ENCODE data around the gene C2. TPM values are rescaled to one million over a fixed set of nuclear protein-coding genes. Genes with fewer than 3 reads are reported as not detected.
"Not testable (repeated sequence)": the region's sequence is repeated elsewhere in the genome, so short reads cannot be mapped to it uniquely, and the experiment has no call there.

Gene C2
- polyA plus RNA-seq, 4 donors: 7.4 to 58.7 (median 21.3) TPM

DNA sequence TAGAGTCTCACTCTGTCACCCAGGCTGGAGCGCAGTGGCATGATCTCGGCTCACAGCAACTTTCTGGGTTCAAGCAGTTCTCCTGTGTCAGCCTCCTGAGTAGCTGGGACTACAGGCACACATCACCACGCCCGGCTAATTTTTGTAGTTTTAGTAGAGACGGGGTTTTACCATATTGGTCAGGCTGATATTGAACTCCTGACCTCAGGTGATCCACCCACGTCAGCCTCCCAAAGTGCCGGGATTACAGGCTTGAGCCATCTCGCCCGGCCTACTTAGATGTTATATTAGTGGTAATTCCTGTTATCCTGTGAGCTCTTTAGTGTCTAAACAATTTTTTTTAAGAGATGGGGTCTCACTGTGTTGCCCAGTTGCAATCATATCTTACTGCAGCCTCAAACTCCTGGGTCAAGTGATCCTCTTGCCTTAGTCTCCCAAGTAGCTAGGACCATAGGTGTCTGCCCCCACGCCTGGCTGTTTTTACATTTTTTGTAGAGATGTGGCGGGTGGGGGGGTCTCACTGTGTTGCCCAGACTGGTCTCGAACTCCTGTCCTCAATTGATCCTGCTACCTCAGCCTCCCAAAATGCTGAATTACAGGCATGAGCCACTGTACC is 50.4 kb downstream of the C2 start:
- FAIRE-seq: no peak
- H3K27ac ChIP-seq (ENCODE audit: low read depth in 1 of 3, low read length in 2 of 3): no peak overlapping the region
- H3K27me3 ChIP-seq (ENCODE audit: control insufficient read depth in 3 of 3, insufficient read depth in 3 of 3, low read length in 3 of 3): no peaks in the 10 kb centered on the region
- peaks cover 0 to 11% (median 3%) of the 10 kb centered on the region in 3 donors for H3K4me1 ChIP-seq (ENCODE audit: control insufficient read depth in 3 of 3, insufficient read depth in 2 of 3, low read depth in 1 of 3, low read length in 2 of 3)
- WGBS, 3 donors: 93 to 96% (median 96%) methylated on average over 12 of the region's 12 CpGs
- peaks cover 0 to 3% of the 10 kb centered on the region in 2 donors for H3K9me3 ChIP-seq (ENCODE audit: control insufficient read depth in 2 of 2, insufficient read depth in 1 of 2, low read depth in 1 of 2, low read length in 1 of 2)
- DNase-seq: no peak
- H3K4me3 ChIP-seq (ENCODE audit: low read depth in 1 of 3, low read length in 3 of 3): no peak overlapping the region
- peaks cover 0 to 28% (median 0%) of the 10 kb centered on the region in 3 donors for H3K36me3 ChIP-seq (ENCODE audit: control insufficient read depth in 3 of 3, insufficient read depth in 2 of 3, low read depth in 1 of 3, low read length in 3 of 3)

DNA sequence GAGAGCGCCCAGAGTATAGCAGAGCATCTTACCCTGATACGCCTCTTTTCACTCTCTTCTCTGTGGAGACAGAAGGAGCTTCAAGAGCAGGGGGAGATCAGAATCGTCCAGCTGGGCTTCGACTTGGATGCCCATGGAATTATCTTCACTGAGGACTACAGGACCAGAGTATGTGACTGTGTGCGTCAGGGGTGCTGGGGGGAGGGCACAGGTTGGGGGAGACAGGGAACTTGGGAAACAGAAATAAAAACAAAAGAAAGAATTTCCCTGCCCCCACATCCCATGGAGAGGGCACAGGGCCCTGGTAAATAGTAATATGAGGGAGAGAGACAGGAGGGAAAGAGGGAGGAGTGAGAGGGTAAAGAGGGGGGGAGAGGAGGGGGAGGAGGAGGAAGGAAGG is 51.3 kb downstream of the C2 start:
- Histone ChIP-seq H3K9me3 (ENCODE audit: control insufficient read depth in 2 of 2, insufficient read depth in 1 of 2, low read depth in 1 of 2, low read length in 1 of 2) (peaks cover 0 to 3% of the 10 kb centered on the region in 2 donors), H3K27me3 (ENCODE audit: control insufficient read depth in 3 of 3, insufficient read depth in 3 of 3, low read length in 3 of 3) (no peaks in the 10 kb centered on the region), H3K27ac (ENCODE audit: low read depth in 1 of 3, low read length in 2 of 3) (no peak overlapping the region), H3K36me3 (ENCODE audit: control insufficient read depth in 3 of 3, insufficient read depth in 2 of 3, low read depth in 1 of 3, low read length in 3 of 3) (peaks cover 0 to 27% (median 0%) of the 10 kb centered on the region in 3 donors), H3K4me3 (ENCODE audit: low read depth in 1 of 3, low read length in 3 of 3) (no peak overlapping the region), H3K4me1 (ENCODE audit: control insufficient read depth in 3 of 3, insufficient read depth in 2 of 3, low read depth in 1 of 3, low read length in 2 of 3) (peaks cover 0 to 2% (median 0%) of the 10 kb centered on the region in 3 donors)
- no peak for DNase-seq
- WGBS, 3 donors: 88 to 98% (median 89%) methylated on average over 5 of the region's 5 CpGs
- FAIRE-seq: no peak

DNA sequence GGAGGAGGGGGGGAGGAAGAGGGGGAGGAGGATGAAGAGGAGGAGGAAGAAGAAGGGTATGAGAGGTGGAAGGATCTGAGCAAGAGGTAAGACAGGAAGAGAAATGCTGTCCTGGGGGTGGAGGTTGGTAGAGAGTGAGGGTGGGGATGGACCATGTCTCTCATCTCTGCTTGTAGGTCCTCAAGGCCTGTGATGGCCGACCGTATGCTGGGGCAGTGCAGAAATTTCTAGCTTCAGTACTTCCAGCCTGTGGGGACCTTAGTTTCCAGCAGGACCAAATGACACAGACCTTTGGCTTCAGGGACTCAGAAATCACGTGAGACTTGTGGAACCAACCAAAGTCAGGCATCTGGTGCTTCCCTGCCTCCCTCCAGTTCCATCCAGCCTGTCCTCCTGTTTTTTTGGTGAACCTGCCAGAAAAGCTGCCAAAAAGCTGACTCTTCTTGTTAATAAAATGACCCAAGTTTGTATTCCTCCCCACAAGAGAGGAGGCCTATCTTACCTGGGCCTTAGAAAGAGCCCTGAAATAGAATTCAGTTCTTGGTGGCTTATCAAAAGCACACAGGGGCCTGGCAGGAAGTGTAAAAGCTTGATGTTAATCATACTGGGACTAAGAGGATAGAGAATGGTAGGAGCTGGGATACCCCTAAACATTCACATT is 51.9 kb downstream of the C2 start:
- H3K36me3 ChIP-seq (ENCODE audit: control insufficient read depth in 3 of 3, insufficient read depth in 2 of 3, low read depth in 1 of 3, low read length in 3 of 3): peaks cover 0 to 25% (median 0%) of the 10 kb centered on the region in 3 donors
- H3K9me3 ChIP-seq (ENCODE audit: control insufficient read depth in 2 of 2, insufficient read depth in 1 of 2, low read depth in 1 of 2, low read length in 1 of 2): peaks cover 0 to 3% of the 10 kb centered on the region in 2 donors
- no peak overlapping the region for H3K4me3 ChIP-seq (ENCODE audit: low read depth in 1 of 3, low read length in 3 of 3)
- no peak for DNase-seq
- WGBS, 3 donors: 87 to 94% (median 94%) methylated on average over 3 of the region's 3 CpGs
- no peak overlapping the region for H3K27ac ChIP-seq (ENCODE audit: low read depth in 1 of 3, low read length in 2 of 3)
- no peak for FAIRE-seq
- H3K4me1 ChIP-seq (ENCODE audit: control insufficient read depth in 3 of 3, insufficient read depth in 2 of 3, low read depth in 1 of 3, low read length in 2 of 3): no peaks in the 10 kb centered on the region
- H3K27me3 ChIP-seq (ENCODE audit: control insufficient read depth in 3 of 3, insufficient read depth in 3 of 3, low read length in 3 of 3): no peaks in the 10 kb centered on the region

DNA sequence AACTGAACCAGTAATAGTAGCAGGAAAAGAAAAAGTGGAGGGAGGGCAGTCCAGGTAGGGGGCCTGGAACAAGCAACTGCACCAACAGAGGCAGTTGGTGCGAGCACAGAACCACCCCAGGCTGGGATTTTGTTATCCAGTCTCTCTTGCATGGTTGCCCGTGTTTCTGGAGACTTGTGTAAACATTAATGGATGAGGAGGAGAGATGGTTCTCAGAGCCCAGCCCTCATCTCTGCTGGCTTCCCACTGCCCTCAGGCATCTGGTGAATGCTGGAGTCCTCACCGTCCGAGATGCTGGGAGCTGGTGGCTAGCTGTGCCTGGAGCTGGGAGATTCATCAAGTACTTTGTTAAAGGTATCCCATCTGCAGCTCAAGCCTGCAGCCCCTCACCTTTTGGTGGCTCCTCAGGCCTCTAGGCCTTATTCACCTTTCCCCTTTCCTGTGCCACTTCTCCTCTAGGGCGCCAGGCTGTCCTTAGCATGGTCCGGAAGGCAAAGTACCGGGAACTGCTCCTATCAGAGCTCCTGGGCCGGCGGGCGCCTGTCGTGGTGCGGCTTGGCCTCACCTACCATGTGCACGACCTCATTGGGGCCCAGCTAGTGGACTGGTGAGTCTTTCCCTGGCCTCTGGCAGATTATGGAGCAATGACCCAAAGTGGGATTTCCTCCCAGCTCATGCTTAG is 52.8 kb downstream of the C2 start:
- H3K9me3 ChIP-seq (ENCODE audit: control insufficient read depth in 2 of 2, insufficient read depth in 1 of 2, low read depth in 1 of 2, low read length in 1 of 2); H3K27me3 ChIP-seq (ENCODE audit: control insufficient read depth in 3 of 3, insufficient read depth in 3 of 3, low read length in 3 of 3); H3K4me3 ChIP-seq (ENCODE audit: low read depth in 1 of 3, low read length in 3 of 3); FAIRE-seq; H3K4me1 ChIP-seq (ENCODE audit: control insufficient read depth in 3 of 3, insufficient read depth in 2 of 3, low read depth in 1 of 3, low read length in 2 of 3); DNase-seq; H3K27ac ChIP-seq (ENCODE audit: low read depth in 1 of 3, low read length in 2 of 3): not testable (repeated sequence)
- H3K36me3 ChIP-seq (ENCODE audit: control insufficient read depth in 3 of 3, insufficient read depth in 2 of 3, low read depth in 1 of 3, low read length in 3 of 3): peaks cover 0 to 19% (median 0%) of the 10 kb centered on the region in 3 donors
- WGBS, 3 donors: 90 to 92% (median 91%) methylated on average over 11 to 13 of the region's 13 CpGs

DNA sequence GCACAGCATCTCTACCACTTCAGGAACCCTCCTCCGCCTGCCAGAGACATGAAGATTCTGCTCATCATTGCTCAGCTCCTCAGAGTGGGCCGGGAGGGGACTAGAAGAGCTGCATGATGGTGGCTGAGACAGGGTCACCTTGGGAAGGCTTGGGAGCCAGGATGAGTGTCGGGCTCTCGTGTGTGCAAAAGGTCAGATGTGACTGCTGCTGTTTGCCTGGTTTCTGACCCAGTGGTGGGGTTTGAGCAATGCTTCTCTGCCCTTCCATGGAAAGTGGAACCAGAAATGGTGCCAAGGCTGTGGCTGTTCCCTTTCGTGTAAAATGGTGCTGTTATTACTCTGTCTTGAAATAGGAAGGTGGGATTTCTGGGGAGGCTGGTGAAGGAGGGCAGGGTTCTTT is 53.5 kb downstream of the C2 start:
- FAIRE-seq; H3K4me3 ChIP-seq (ENCODE audit: low read depth in 1 of 3, low read length in 3 of 3); H3K9me3 ChIP-seq (ENCODE audit: control insufficient read depth in 2 of 2, insufficient read depth in 1 of 2, low read depth in 1 of 2, low read length in 1 of 2); H3K4me1 ChIP-seq (ENCODE audit: control insufficient read depth in 3 of 3, insufficient read depth in 2 of 3, low read depth in 1 of 3, low read length in 2 of 3); H3K27me3 ChIP-seq (ENCODE audit: control insufficient read depth in 3 of 3, insufficient read depth in 3 of 3, low read length in 3 of 3); H3K27ac ChIP-seq (ENCODE audit: low read depth in 1 of 3, low read length in 2 of 3); DNase-seq: not testable (repeated sequence)
- H3K36me3 ChIP-seq (ENCODE audit: control insufficient read depth in 3 of 3, insufficient read depth in 2 of 3, low read depth in 1 of 3, low read length in 3 of 3): peaks cover 0 to 19% (median 0%) of the 10 kb centered on the region in 3 donors
- WGBS, 3 donors: no CpG with 5 or more reads among the region's 5 CpGs

DNA sequence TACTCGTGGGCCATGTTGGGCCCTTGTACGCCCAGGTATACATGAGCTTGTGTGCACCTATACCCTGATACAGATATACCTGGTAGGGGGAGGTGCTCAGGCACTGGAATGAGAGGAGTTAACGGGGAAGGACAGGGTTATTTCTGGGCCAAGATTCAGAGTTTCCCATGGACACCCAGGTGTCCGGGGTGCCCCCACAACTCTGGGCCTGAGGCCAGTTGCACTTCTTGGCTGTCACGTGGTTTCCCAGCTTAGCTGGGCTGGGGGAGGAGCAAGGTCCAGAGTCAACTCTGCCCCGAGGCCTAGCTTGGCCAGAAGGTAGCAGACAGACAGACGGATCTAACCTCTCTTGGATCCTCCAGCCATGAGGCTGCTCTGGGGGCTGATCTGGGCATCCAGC is 54.2 kb downstream of the C2 start, which contains the start of gene C4A:
Gene C4A, plus strand, starts transcription at position 314 of the 400 bp plus-strand sequence. Its CDS starts 51 bp downstream, at position 365.
- H3K36me3 ChIP-seq (ENCODE audit: control insufficient read depth in 3 of 3, insufficient read depth in 2 of 3, low read depth in 1 of 3, low read length in 3 of 3): peaks cover 0 to 17% (median 0%) of the 10 kb centered on the region in 3 donors
- not testable (repeated sequence) for H3K9me3 ChIP-seq (ENCODE audit: control insufficient read depth in 2 of 2, insufficient read depth in 1 of 2, low read depth in 1 of 2, low read length in 1 of 2); H3K4me1 ChIP-seq (ENCODE audit: control insufficient read depth in 3 of 3, insufficient read depth in 2 of 3, low read depth in 1 of 3, low read length in 2 of 3); H3K27ac ChIP-seq (ENCODE audit: low read depth in 1 of 3, low read length in 2 of 3); H3K27me3 ChIP-seq (ENCODE audit: control insufficient read depth in 3 of 3, insufficient read depth in 3 of 3, low read length in 3 of 3); H3K4me3 ChIP-seq (ENCODE audit: low read depth in 1 of 3, low read length in 3 of 3); FAIRE-seq; DNase-seq
- WGBS, 3 donors: no CpG with 5 or more reads among the region's 7 CpGs

DNA sequence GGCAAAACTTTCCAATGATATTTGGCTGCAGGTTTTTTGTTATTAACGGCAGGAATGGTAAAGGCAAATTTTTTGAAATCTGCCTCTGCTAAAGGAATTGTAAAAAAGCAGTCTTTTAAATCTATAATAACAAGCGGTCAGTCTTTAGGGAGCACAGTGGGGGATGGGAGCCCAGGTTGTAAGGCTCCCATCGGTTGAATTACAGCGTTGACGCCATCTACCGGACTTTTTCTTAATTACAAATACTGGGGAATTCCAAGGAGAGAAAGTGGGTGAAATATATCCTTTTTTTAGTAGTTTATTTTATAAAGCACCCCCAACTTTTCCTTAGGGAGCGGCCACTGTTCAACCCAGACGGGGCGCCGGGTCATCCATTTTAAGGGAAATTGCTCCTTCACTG is 61.8 kb downstream of the C2 start:
- not testable (repeated sequence) for H3K9me3 ChIP-seq (ENCODE audit: control insufficient read depth in 2 of 2, insufficient read depth in 1 of 2, low read depth in 1 of 2, low read length in 1 of 2); H3K4me1 ChIP-seq (ENCODE audit: control insufficient read depth in 3 of 3, insufficient read depth in 2 of 3, low read depth in 1 of 3, low read length in 2 of 3); FAIRE-seq; H3K27ac ChIP-seq (ENCODE audit: low read depth in 1 of 3, low read length in 2 of 3); H3K36me3 ChIP-seq (ENCODE audit: control insufficient read depth in 3 of 3, insufficient read depth in 2 of 3, low read depth in 1 of 3, low read length in 3 of 3); H3K4me3 ChIP-seq (ENCODE audit: low read depth in 1 of 3, low read length in 3 of 3); DNase-seq; H3K27me3 ChIP-seq (ENCODE audit: control insufficient read depth in 3 of 3, insufficient read depth in 3 of 3, low read length in 3 of 3)
- no CpG with 5 or more reads among the region's 10 CpGs for WGBS, 3 donors

DNA sequence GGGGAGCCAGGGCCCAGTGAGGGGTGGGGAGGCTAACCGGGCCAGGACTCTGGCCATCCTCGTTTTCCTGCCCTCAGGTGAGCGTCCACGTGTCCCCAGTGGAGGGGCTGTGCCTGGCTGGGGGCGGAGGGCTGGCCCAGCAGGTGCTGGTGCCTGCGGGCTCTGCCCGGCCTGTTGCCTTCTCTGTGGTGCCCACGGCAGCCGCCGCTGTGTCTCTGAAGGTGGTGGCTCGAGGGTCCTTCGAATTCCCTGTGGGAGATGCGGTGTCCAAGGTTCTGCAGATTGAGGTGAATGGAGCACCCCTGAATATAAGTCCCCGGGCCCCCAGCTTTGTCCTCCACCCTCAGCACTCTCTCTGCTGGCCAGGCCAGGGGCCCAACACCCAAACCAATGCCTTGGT is 66.9 kb downstream of the C2 start:
- DNase-seq; H3K27me3 ChIP-seq (ENCODE audit: control insufficient read depth in 3 of 3, insufficient read depth in 3 of 3, low read length in 3 of 3); H3K9me3 ChIP-seq (ENCODE audit: control insufficient read depth in 2 of 2, insufficient read depth in 1 of 2, low read depth in 1 of 2, low read length in 1 of 2); FAIRE-seq; H3K27ac ChIP-seq (ENCODE audit: low read depth in 1 of 3, low read length in 2 of 3); H3K4me1 ChIP-seq (ENCODE audit: control insufficient read depth in 3 of 3, insufficient read depth in 2 of 3, low read depth in 1 of 3, low read length in 2 of 3); H3K4me3 ChIP-seq (ENCODE audit: low read depth in 1 of 3, low read length in 3 of 3); H3K36me3 ChIP-seq (ENCODE audit: control insufficient read depth in 3 of 3, insufficient read depth in 2 of 3, low read depth in 1 of 3, low read length in 3 of 3): not testable (repeated sequence)
- 93 to 98% (median 95%) methylated on average over 6 to 9 of the region's 14 CpGs for WGBS, 3 donors
